ENCODE results near the gene MYO1E. TPM values are rescaled to one million over a fixed set of nuclear protein-coding genes. Genes with fewer than 3 reads are reported as not detected.
"Not testable (repeated sequence)": the region's sequence is repeated elsewhere in the genome, so short reads cannot be mapped to it uniquely, and the experiment has no call there.

The MYO1E gene
- total RNA-seq, 1 donor from 2014 or later: 45.5 TPM

DNA sequence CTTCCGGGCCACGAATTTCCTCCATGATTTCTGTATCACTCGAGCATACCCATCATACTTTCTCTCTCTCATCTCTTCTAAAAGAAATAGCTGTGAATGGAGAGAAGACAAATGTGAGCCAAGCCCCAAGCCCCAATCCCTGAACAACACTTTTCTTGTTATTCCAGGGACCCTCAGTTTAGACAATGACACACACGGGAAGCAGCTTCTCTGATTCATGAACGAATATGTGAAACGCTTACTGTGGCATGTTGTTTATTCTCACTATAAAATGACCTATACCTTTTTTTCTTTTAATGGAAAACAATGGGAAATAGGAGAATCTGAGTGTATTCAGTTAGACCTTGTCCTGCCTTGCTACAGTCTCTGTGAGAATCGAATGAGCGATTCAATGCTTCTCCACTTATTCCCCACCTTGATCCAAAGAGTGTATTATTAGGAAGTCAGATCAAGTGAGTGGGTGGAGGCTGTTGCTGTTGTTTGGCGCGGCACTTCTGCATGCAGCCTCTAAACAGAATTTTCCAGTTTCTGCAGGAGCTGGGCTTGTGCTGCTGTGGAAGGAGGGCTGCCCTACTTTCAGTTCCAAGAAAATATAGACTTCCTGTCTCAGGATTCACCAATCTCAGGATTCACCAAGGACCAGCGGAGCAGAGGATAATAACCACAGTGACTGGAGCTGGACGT is 198.4 kb downstream of the MYO1E start:
- intact Hi-C loops (cut with micrococcal nuclease): loop anchor here (2.0 kb wide), 1 partner anchor 319 kb away; no protein-coding TSS in a partner anchor

DNA sequence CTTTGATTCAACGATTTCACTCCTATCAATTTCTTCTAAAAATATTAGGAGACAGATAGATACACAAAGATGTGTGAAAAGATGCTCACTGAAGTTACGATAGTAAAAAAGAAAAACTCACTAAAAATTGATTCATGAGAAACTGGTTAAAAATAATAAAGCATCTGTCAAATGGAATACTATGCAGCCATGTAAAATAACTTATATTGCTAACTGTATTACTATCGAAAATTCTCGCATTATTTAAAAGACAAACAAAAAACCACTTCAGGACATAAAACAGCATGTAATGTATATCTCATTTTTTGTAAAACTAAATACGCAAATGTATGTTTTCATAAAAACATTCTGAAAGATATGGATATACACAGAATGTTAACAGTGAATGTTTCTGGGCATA is 199.5 kb downstream of the MYO1E start:
- intact Hi-C loops (cut with micrococcal nuclease): no loop called here

DNA sequence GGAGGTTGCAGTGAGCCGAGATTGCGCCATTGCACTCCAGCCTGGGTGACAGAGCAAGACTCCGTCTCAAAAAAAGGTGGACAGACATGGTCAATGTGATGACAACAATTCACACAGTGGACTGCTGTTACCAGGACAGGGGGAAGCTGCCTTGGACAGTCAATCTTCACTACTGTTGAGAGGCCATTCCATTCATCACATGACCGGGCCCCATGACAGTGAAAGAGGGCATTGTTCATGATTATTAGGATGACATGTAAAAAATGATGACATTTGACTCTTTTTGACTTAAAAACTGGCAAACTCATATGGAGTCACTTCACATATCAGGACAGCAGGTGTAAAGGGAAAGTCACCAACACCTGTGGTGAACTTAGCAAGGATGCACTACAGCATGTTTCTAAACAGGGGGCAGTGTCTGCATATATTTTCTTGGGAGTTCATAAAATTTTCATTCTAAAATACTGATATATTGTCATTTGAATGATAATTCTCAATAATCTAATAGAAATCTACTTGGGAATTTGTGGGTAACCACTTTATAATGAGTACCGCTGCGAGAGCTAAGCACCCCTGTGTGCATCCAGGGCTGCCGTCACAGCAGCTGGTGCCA is 200.3 kb downstream of the MYO1E start:
- intact Hi-C loops (cut with micrococcal nuclease): no loop called here

DNA sequence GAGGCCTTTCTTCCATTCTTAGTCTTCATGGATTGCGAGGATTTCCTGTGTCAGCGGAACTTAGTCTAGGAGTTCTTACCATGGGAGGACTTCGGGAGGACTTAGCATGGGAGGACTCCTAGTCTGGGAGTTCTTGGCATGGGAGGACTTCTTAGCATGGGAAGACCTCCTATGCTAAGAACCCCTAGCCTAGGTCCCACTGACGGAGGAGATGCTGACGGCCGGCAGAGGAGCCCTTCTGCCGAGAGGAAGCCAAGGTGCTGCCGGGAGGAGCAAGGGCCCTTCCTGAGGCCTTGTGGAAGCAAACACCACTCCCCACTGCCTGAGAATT is 201.6 kb downstream of the MYO1E start:
- intact Hi-C loops (cut with micrococcal nuclease): no loop called here

DNA sequence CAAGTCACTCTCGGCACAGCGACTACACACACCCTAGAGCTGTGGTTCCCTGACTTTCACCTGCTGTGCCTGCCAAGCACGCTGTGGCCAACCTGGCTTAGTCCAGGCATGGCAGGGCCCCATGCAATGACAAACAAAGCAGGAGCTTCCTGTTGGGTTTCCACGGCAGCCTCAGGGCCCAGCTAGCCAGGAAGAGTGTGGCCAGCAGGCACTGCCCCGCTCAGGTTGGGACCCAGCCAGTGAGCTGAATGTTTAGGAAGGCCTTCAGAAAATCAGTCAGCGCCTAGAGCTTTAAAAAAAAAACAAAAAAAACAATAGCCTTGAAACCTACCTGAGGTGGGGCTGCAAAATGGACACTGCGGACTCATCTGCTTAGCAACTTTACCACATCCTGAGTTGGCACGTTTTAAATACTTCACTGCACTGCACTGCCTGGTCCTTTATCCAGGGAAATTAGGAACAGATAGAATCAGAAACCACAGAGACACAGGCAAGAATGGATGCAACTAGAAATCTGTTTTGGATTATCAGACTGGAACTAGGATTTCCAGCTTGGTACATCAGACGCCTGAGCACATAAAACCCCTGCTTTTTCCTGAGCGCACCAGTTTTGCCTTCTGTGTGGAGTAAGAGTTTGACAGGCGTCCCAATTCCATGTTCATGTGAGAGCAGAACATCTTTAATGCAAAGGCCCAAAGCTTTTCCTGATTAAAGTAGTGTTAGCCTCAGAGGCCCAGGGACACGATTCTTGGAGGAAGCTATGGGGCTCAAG is 202.2 kb downstream of the MYO1E start:
- intact Hi-C loops (cut with micrococcal nuclease): no loop called here

DNA sequence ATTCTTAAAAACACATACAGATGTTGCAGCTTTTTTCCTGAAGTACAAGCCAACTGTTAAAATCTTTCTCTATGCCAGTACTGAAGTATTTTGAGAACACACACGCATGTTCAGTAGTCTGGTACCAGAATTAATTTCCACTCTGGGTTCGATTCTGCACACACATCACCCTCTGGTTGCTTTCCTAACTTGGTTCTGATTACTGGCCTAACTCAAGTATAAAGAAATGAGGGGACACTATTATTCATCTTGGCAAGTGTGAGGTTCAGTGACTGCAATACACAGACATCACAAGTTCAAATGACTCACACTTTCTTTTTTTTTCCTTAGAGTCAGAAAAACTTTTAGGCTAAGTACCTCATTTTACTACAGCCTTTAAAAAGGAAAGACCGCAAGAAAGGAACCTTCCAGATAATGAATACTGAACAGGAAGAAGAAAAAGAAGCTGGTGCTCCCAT is 203.4 kb downstream of the MYO1E start:
- intact Hi-C loops (cut with micrococcal nuclease): no loop called here

DNA sequence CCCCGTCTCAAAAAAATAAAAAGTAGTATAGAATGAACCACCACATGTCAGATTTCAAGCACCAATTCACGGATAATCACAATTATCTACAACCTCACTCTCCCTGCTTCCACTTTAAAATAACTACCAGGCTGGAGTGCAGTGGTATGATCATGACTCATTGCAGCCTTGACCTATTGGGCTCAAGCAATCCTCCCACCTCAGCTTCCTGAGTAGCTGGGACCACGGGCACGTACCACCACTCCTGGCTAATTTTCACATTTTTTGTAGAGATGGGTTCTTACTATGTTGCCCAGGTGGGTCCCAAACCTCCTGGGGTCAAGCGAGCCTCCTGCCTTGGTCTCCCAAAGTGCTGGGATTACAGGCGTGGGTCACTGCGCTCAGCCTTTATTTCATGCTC is 204.1 kb downstream of the MYO1E start:
- intact Hi-C loops (cut with micrococcal nuclease): no loop called here

DNA sequence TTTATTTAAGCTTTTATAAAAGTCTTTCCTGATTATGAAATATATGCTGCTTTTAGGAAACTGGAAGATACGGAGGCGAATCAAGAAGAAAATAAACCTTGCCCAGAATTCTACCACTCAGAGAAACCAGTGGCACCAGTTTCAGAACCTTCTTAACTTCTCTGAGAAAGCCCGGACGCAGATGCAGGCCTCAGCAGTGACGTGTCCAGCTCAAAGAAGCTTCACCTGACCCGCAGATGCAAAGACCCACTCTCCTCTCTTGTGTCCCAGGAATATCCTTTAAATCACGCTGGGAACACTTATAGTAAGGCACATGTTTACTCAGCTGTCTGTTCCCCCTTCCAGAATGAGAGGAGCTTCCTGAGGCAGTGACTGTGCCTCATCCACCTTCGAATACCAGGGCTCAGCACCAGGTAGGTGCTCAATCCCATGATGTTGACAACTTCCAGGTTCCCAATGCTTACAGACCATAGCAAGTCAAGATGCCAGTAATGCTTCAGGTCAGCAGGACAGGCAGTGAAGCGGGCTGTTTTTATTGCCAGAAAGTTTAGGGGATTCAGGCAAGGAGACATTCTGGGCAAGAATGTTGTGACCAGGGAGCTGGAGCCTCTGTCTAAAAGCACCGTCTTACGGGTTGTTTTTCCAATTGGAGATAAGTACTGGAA is 205.9 kb downstream of the MYO1E start:
- intact Hi-C loops (cut with micrococcal nuclease): no loop called here

DNA sequence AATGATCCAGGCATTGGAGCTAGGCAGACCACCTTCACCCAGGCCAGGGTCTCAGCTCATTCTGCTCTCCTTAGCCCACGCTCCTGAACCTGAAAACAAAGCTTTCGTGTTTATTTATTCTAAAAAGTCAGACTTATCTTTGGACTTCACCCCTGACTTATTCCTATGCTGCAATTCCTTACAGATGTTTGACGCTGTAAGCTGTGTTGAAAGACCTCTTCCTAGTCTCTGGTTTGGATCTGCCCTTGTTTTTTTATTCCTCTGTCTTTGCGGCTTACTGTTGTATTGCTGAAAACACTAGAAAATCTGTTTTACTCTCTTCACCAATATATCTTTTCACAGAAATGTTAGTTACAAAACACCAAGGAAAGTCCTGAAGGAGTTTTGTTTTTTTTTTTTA is 206.5 kb downstream of the MYO1E start:
- intact Hi-C loops (cut with micrococcal nuclease): no loop called here

DNA sequence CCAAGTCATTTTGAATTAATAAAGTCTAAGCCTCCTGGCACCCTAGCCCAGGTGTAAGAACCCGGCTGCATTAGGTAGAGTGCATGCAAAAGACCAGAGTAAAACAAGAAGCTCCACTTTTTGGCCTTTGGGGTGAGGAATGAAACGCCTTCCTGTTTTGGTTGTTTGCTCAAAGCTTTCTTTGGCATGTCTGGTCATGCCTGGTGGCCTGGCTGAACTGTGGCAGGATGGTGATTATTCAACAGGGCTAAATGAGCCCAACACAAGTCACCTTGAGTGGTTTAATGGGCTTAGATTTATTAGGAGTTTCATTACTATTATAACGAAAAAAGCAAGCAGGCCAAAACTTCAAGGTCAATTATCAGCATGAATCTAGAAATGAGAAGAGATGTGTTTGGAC is 206.9 kb downstream of the MYO1E start:
- intact Hi-C loops (cut with micrococcal nuclease): no loop called here

DNA sequence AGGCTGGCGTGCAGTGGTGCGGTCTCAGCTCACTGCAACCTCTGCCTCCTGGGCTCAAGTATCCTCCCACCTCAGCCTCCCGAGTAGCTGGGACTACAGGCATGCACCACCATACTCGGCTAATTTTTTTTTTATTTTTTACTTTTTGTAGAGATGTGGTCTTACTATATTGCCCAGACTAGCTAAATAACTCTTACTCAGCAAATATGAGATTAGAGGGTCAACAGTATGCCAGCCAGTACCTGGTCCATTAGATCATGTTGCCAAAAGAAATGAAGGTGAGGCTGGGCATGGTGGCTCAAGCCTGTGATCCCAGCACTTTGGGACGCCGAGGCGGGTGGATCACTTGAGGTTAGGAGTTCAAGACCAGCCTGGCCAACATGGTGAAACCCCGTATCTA is 210.6 kb downstream of the MYO1E start:
- intact Hi-C loops (cut with micrococcal nuclease): not testable (repeated sequence)

DNA sequence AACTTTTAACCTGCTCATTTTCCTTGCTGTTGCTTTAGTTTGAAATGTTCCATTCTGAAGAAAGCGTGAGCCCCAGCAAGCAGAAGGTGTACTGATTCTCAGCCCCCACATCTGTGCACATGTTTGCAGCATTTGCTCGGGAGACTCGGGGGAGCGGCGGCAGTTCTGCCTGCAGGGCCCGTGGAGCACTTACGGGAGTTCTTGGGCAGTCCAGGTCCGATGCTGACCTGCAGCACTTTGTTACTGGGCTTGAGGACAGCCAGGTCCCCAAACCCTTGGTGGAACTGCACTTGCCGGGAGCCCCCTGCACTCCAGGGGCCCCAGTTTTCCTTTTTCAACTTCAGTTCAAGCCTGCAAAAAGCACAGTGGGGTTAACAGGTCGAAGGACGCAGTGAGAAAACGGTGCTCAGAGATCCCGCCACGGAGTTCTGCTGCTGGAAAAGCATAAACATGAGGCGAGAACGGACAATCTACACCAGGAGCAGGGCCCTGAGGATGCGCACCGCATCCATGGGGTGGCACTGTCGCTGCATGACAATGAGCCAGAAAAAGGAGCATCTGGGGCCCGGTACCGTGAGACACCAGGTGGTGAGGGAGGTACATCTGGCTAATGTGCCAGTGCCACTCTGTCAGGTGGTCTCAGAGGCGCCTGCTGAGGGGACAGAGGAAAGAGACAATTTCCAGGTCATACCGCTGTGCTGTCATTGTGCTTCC is 211.6 kb downstream of the MYO1E start:
- intact Hi-C loops (cut with micrococcal nuclease): loop anchor here (1.0 kb wide), 1 partner anchor 332 kb away; no protein-coding TSS in a partner anchor

DNA sequence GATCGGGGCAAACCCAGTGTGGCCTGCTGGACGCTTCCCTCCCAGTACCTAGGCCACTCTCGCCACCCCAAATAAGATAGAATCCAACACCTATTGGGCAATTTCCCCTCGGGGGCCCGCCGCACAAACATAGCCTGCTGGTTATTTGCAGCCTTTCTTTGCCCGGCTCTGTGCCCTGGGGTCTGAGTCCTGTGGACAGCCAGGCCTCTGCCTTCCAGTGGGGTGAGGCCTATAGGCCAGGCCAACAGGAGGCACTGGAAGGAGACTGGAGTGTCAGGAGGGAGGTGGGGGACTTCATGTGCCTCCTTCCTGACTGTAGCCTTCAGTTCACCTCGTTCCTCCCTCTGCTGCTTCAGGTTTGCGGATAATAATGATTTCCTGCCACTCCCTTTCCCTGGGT is 213.5 kb downstream of the MYO1E start:
- intact Hi-C loops (cut with micrococcal nuclease): no loop called here

DNA sequence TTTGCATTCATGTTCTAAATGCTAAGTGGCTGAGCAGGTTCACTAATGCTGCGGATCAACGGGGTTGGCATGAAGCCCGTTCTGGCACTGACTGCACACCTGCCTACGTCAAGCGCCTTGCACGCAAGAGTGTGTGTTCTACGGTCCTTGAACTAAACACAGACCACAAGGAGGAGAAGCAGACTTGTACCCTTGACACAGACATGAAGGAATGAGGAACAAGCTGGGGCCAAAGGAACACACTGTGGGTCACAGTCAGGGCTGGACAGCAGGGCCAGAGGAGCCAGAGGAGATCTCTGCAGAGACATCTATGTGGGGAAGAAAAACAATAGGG is 214.0 kb downstream of the MYO1E start:
- intact Hi-C loops (cut with micrococcal nuclease): no loop called here

DNA sequence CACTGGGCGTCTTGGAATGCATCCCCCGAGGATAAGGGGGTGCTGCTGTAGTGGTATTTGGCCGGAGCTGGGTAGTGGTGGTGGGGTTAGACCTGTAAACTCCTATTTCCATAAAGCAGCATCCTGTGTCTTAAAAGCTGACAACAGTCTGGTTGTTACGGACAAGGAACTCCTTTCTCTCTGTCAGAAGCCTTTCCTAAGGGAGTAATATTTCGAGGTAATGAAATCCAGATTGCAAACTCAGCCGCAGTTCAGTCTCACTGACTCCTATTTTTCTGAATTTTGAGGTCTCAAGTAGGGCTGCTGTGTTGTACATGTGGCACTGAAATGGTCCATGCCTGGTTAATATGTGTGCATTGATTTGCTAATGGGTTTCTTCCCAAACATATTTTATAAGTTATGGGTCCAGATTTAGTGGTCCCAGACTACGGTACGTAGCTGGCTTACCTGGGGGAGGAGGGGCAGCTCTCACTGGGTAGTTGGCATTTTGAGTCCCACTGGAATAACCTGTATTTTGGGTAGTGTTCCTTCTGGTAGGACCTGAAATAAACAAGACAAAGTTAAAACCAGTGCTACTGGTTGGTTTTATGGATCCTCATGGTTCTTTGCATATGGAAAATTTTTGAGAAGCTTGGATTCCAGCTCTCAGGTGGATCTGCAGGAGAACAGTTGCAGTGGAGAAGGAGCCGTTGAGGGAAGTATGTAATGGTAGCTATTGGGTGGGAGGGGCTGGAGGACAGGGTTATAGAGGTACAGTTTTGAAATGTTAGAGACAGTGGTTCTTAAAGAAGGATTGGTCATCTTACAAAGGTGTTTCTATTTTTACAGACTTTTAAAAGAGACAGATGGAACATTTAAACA is 214.6 kb downstream of the MYO1E start:
- intact Hi-C loops (cut with micrococcal nuclease): no loop called here

DNA sequence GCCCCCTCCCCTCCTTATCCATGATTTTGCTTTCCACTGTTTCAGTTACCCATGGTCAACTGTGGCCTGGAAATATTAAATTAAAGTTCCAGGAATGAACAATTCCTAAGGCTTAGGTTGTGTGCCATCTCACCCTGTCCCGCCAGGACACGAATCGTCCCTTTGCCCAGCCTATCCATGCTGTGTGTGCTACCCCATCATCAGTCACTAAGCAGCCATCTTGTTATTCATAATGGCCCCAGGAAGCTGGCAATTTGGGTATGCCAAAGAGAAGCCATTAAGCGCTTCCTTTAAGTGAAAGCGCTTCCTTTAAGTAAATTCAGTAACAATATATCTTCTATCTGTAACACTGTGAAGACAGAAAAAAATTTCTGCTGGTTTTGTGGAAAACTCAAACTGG is 215.3 kb downstream of the MYO1E start:
- intact Hi-C loops (cut with micrococcal nuclease): no loop called here

DNA sequence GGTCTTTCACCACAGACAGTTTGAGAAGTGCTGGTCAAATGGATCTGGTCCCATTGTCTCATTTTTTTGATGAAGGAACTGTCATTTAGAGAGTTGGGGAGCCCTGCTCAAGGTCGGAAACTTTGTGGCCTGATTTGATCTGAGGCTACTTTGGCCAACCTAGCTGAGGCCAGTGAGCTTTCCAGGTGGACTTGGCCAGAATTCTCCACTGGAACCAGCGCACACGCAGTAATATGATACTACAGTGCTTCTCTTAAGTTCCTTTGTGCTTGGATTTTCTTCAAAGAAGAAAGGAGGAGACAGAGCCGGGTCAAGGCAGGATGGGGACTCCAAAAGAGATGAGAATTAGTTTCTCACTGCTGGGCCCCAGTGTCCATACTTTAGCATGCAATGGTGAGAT is 217.2 kb downstream of the MYO1E start:
- intact Hi-C loops (cut with micrococcal nuclease): no loop called here

DNA sequence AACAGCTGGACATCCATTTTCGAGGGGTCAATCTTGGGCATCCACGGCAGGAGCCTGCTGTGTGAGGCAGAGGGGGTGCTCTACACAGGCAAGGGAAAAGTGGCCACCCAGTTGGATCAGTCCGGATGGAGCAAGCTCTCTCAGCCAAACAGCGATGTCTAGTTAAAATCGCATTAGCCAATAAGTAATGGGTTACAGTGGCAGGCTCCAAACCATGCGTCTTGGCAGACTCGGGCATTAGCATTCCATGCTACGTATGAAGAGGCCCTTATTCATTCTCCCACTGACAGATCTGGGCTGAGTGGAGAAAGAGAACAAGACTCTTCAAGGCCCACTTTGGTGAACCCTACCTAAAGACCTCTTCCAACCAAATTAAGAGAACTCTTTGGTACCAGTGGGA is 218.4 kb downstream of the MYO1E start:
- intact Hi-C loops (cut with micrococcal nuclease): no loop called here

DNA sequence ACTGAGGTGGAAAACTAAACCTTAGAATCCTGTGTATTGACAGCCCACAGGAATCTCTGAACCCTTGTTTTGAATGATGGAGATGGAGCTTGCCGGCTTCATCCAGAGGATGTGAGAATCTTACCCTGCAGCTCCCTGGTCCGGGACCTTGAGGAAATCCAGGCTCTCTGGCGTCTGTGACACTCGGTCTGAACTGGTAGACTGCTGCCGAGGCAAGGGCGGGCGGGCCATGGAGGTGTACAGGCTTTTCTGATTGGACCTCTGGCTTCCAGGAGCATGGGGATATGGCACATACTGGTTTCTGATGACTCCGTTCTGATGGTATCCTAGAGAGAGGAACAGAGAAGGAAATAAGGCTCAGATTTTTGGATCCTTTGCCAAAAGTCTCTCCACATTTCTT is 219.2 kb downstream of the MYO1E start:
- intact Hi-C loops (cut with micrococcal nuclease): no loop called here

DNA sequence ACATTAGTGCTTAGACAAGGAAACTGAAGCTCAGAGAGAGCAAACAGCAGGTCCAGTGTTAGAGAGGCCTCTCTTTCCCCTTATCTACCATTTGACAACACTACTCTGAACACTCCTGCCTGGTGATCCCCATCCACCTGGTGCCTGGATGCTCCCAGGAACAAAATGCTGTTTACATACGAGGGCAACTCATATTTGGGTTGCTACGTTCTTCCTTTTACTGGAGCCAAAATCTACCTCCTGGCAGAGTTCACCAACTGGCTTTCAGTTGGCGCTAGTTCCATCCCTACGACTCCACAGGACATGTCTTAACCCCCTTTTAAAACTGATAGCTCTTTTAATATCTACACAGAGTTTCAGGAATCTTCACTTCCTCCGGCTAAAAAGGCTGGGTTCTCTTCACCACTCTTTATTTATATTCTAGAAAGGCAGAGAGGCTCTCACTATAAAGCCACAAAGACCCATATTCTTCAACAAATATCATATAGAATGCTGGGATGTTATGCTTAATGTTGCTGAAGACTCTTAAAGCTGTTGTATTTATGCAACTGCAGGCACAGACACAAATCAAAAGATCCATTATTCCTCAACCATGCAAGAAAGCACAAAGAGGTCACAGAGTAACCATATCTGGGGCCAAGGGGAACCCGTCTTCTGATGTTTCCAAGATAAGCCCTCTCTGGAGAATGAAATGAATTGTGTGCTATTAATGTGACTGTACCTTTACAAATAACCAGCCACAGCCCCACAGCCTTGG is 219.8 kb downstream of the MYO1E start:
- intact Hi-C loops (cut with micrococcal nuclease): no loop called here

Measured in T-helper 2 cell treated with Interferon-gamma antibody and Interleukin-4, amounts not matched to agents 100 ng/mL and 5 ng/mL, for 36 hours (primary cell).